Esophagus muscularis mucosa (tissue), 3 donors: ENCODE data around the gene WDR89.

ENCODE experiments used
- POLR2AphosphoS5 ChIP-seq, 2 donors: sonication (generic); formaldehyde crosslinking; IDR thresholded peaks; one replicate each; pipeline ENCODE4 v1.6.1; 2017; ENCODE audit warnings: antibody characterized with exemption in 2 of 2
- TF ChIP-seq, protein P1 (sequence below), 3 experiments: fragments of 200-600 bp in 2 of 3; fragments of 450-650 bp in 1 of 3; sonication (generic) in 2 of 3; IDR thresholded peaks; one replicate each; pipeline ENCODE4 v1.5.1; 2017 to 2019; ENCODE audit warnings: antibody characterized with exemption in 3 of 3, mild to moderate bottlenecking in 2 of 3, moderate library complexity in 1 of 3

- TF ChIP-seq, protein P1, sequence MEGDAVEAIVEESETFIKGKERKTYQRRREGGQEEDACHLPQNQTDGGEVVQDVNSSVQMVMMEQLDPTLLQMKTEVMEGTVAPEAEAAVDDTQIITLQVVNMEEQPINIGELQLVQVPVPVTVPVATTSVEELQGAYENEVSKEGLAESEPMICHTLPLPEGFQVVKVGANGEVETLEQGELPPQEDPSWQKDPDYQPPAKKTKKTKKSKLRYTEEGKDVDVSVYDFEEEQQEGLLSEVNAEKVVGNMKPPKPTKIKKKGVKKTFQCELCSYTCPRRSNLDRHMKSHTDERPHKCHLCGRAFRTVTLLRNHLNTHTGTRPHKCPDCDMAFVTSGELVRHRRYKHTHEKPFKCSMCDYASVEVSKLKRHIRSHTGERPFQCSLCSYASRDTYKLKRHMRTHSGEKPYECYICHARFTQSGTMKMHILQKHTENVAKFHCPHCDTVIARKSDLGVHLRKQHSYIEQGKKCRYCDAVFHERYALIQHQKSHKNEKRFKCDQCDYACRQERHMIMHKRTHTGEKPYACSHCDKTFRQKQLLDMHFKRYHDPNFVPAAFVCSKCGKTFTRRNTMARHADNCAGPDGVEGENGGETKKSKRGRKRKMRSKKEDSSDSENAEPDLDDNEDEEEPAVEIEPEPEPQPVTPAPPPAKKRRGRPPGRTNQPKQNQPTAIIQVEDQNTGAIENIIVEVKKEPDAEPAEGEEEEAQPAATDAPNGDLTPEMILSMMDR (IDR thresholded peaks at IDR 0.05) = no peak
- TF ChIP-seq POLR2AphosphoS5 (IDR thresholded peaks at IDR 0.05) = no peak
These were observed 68.1 kb downstream of the WDR89 start for GRCh38 chr14:63573581-63573980.
